ENCODE data around the gene DEK. TPM values are rescaled to one million over a fixed set of nuclear protein-coding genes. Genes with fewer than 3 reads are reported as not detected.

DEK gene
- total RNA-seq, 1 experiment from 2014 or later: 260 TPM

- H3K36me3 ChIP-seq (ENCODE audit: low read depth): peaks cover 51% of the 10 kb centered on the region
Measured at GRCh38 chr6:18253635-18254034, 10.7 kb downstream of the DEK start.

GRCh38 chr6:18249271-18249670, 15.1 kb downstream of the DEK start:
- no peak overlapping the region for H3K4me3 ChIP-seq
- H3K9me2 ChIP-seq (ENCODE audit: insufficient read depth): no peaks in the 10 kb centered on the region
- ChIA-PET POLR2A (ENCODE audit: unreplicated experiment) (no interaction called here), CTCF (no interaction called here)
- peaks cover 3% of the 10 kb centered on the region; the same call in 1 of the 2 replicates for H4K20me1 ChIP-seq (ENCODE audit: insufficient read depth)
- no peaks in the 10 kb centered on the region for H3K4me1 ChIP-seq (replicated peaks; ENCODE audit: insufficient read depth)
- TF ChIP-seq EZH2 (IDR thresholded peaks at IDR 0.05; ENCODE audit: low read depth): no peak
- no peak for TF ChIP-seq CTCF (conservative IDR thresholded peaks at IDR 0.05)
- no TSS peak for BruUV-seq (replicated peaks)
- H3K4me2 ChIP-seq: no peak overlapping the region
- no peak overlapping the region for H3K27ac ChIP-seq
- DNase-seq: no peak
- no peak overlapping the region for H2AFZ ChIP-seq
- H3K9me3 ChIP-seq (ENCODE audit: insufficient read depth, low read depth): no peaks in the 10 kb centered on the region
- peaks cover 42% of the 10 kb centered on the region for H3K36me3 ChIP-seq (ENCODE audit: low read depth)
- H3F3A ChIP-seq (ENCODE audit: insufficient read depth, low read depth): peaks cover 17% of the 10 kb centered on the region; the same call in 1 of the 2 replicates
- intact Hi-C loops (cut with micrococcal nuclease; ENCODE audit: unreplicated experiment): no loop called here
- peaks cover 77% of the 10 kb centered on the region for H3K79me2 ChIP-seq (ENCODE audit: low read depth)
- no peaks in the 10 kb centered on the region for H3K27me3 ChIP-seq (ENCODE audit: insufficient read depth, low read depth)

More at GRCh38 chr6:18253635-18254034, 10.7 kb downstream of the DEK start:
- no peak overlapping the region for H3K27ac ChIP-seq
- no TSS peak for BruUV-seq (replicated peaks)
- H4K20me1 ChIP-seq (ENCODE audit: insufficient read depth): peaks cover 6% of the 10 kb centered on the region; the same call in 1 of the 2 replicates
- H3K4me1 ChIP-seq (replicated peaks; ENCODE audit: insufficient read depth): no peaks in the 10 kb centered on the region
- H3K79me2 ChIP-seq (ENCODE audit: low read depth): peaks cover 88% of the 10 kb centered on the region
- no peak for DNase-seq
- POLR2A ChIA-PET (ENCODE audit: unreplicated experiment): interaction anchor here (1.0 kb wide), 1 partner anchor 60 kb away, joined by 6 read pairs; no protein-coding TSS in a partner anchor
- H3F3A ChIP-seq (ENCODE audit: insufficient read depth, low read depth): peaks cover 11% of the 10 kb centered on the region
- H3K4me3 ChIP-seq: no peak overlapping the region
- CTCF ChIA-PET: no interaction called here
- TF ChIP-seq CTCF (conservative IDR thresholded peaks at IDR 0.05) (no peak), EZH2 (IDR thresholded peaks at IDR 0.05; ENCODE audit: low read depth) (no peak)
- no peak overlapping the region for H2AFZ ChIP-seq
- H3K27me3 ChIP-seq (ENCODE audit: insufficient read depth, low read depth): no peaks in the 10 kb centered on the region
- H3K9me3 ChIP-seq (ENCODE audit: insufficient read depth, low read depth): no peaks in the 10 kb centered on the region
- H3K9me2 ChIP-seq (ENCODE audit: insufficient read depth): no peaks in the 10 kb centered on the region
- intact Hi-C loops (cut with micrococcal nuclease; ENCODE audit: unreplicated experiment): no loop called here
- no peak overlapping the region for H3K4me2 ChIP-seq

GRCh38 chr6:18248698-18249097, 15.6 kb downstream of the DEK start:
- no peak for DNase-seq
- no peak for TF ChIP-seq EZH2 (IDR thresholded peaks at IDR 0.05; ENCODE audit: low read depth)
- no peak for TF ChIP-seq CTCF (conservative IDR thresholded peaks at IDR 0.05)
- H3K9me2 ChIP-seq (ENCODE audit: insufficient read depth): no peaks in the 10 kb centered on the region
- peaks cover 23% of the 10 kb centered on the region; the same call in 1 of the 2 replicates for H3F3A ChIP-seq (ENCODE audit: insufficient read depth, low read depth)
- H3K4me2 ChIP-seq: no peak overlapping the region
- no peak overlapping the region for H3K4me3 ChIP-seq
- H3K9me3 ChIP-seq (ENCODE audit: insufficient read depth, low read depth): no peaks in the 10 kb centered on the region
- H3K27me3 ChIP-seq (ENCODE audit: insufficient read depth, low read depth): no peaks in the 10 kb centered on the region
- ChIA-PET CTCF (no interaction called here), POLR2A (ENCODE audit: unreplicated experiment) (no interaction called here)
- H3K4me1 ChIP-seq (replicated peaks; ENCODE audit: insufficient read depth): no peaks in the 10 kb centered on the region
- peaks cover 47% of the 10 kb centered on the region for H3K36me3 ChIP-seq (ENCODE audit: low read depth)
- no peak overlapping the region for H2AFZ ChIP-seq
- peaks cover 3% of the 10 kb centered on the region; the same call in 1 of the 2 replicates for H4K20me1 ChIP-seq (ENCODE audit: insufficient read depth)
- no TSS peak for BruUV-seq (replicated peaks)
- peaks cover 74% of the 10 kb centered on the region for H3K79me2 ChIP-seq (ENCODE audit: low read depth)
- H3K27ac ChIP-seq: no peak overlapping the region
- intact Hi-C loops (cut with micrococcal nuclease; ENCODE audit: unreplicated experiment): no loop called here

Data from PC-9 (cell line).